Testis (tissue), 2 donors: ENCODE data around the gene IL26.

Source experiments
- CTCF ChIP-seq, 3 experiments: fragments of 450-650 bp in 2 of 3; fragments of 200-600 bp in 1 of 3; sonication (generic) in 1 of 3; IDR thresholded peaks; one replicate each; pipeline ENCODE4 v1.5.1; 2016 to 2019; ENCODE audit warnings: antibody characterized with exemption in 3 of 3, mild to moderate bottlenecking in 2 of 3, moderate library complexity in 1 of 3
- POLR2A ChIP-seq: fragments of 450-650 bp; IDR thresholded peaks from one replicate; pipeline ENCODE4 v1.6.1; 2017; ENCODE audit warnings: antibody characterized with exemption, mild to moderate bottlenecking, moderate library complexity

- no peak for TF ChIP-seq POLR2A
- TF ChIP-seq CTCF (IDR thresholded peaks at IDR 0.05), result no peak
Measured at GRCh38 chr12:68247785-68248184, 22.2 kb upstream of the IL26 start.
